H7 (cell line): Measurements from ENCODE around the gene KNDC1. TPM values are rescaled to one million over a fixed set of nuclear protein-coding genes. Genes with fewer than 3 reads are reported as not detected.

Source experiments
- DNase-seq: peaks from one replicate; pipeline ENCODE4 v3.0.0; 2012
- H3K27me3 ChIP-seq: 2 replicates; pipeline ENCODE4 v1.6.0; 2011; ENCODE audit warnings: mild to moderate bottlenecking, low read length; ENCODE audit not compliant: control insufficient read depth, insufficient read depth
- H3K36me3 ChIP-seq: replicated peaks from 2 replicates; pipeline ENCODE4 v1.5.1; 2011; ENCODE audit warnings: low read length; ENCODE audit not compliant: control insufficient read depth, insufficient read depth
- H3K4me3 ChIP-seq: 2 replicates; pipeline ENCODE4 v1.5.1; 2011; ENCODE audit warnings: low read depth, mild to moderate bottlenecking, control low read depth, low read length, moderate library complexity; ENCODE audit not compliant: insufficient read depth
- total RNA-seq: library from RNA; depleted of rRNA; stranded (reverse); fragments of >200 nt; shearing (Covaris generic); gene quantifications from 2 replicates; pipeline ENCODE4 v1.2.3, GENCODE V29; 2014

The KNDC1 gene
- total RNA-seq, 1 experiment from 2014 or later: 13.7 TPM

- no peaks in the 10 kb centered on the region; the same call in 1 of the 2 replicates for H3K36me3 ChIP-seq
- peak overlapping the region; percentile 62 for H3K4me3 ChIP-seq
- peaks cover 37% of the 10 kb centered on the region for H3K27me3 ChIP-seq
- DNase-seq: peak; percentile 89
Observed at GRCh38 chr10:133236401-133237240, 76.6 kb downstream of the KNDC1 start.

DNA sequence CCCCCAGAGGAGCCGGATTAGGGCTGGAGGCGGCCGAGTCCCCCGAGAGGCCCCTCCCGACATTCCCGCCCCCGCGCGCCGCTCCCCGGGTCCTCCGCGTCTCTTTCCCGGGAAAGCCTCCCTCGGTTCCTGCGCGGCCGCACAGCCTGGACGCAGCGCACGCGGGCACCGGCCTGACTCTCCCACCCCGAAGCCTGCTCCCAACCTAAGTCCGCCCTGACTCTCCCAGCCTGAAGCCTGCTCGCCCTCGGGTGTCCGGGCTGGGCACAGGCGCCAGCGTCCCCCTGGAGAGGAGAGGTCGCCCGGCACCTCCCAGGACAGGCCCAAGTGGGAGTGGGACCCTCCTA is 77.2 kb downstream of the KNDC1 start:
- peak overlapping the region; percentile 62 for H3K4me3 ChIP-seq
- peak; percentile 90 for DNase-seq
- H3K36me3 ChIP-seq: no peaks in the 10 kb centered on the region; the same call in 1 of the 2 replicates
- peaks cover 33% of the 10 kb centered on the region for H3K27me3 ChIP-seq

GRCh38 chr10:133237588-133238465 is 77.8 kb downstream of the KNDC1 start, which contains the start of gene VENTX:
TSS of gene VENTX (plus strand) at chr10:133237855. CDS start at chr10:133237915, 60 bp downstream.
- Histone ChIP-seq H3K27me3 (peaks cover 33% of the 10 kb centered on the region), H3K4me3 (peak within 1 kb of the TSS; percentile 62), H3K36me3 (no peaks in the 10 kb centered on the region; the same call in 1 of the 2 replicates)
- DNase-seq: peak; percentile 90

DNA sequence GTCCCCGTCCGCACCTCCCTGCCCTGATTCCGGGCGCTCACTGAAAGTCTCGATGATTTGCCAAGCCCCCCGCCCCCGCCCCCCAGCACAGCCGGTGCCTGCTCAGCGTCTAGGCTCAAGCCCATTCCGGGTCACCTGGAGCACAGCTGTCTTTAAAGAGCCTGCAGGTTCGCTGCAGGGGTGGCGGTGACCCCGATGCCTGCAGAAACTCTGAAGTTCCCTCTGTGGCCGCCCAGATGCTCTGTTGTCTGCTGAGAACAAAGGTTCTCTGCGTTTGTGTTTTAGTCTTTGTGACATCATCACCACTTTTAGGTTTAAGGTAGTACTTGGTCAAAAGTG is 78.4 kb downstream of the KNDC1 start:
- H3K36me3 ChIP-seq: no peaks in the 10 kb centered on the region; the same call in 1 of the 2 replicates
- H3K4me3 ChIP-seq: peak overlapping the region; percentile 62
- DNase-seq: no peak
- peaks cover 30% of the 10 kb centered on the region for H3K27me3 ChIP-seq

DNA sequence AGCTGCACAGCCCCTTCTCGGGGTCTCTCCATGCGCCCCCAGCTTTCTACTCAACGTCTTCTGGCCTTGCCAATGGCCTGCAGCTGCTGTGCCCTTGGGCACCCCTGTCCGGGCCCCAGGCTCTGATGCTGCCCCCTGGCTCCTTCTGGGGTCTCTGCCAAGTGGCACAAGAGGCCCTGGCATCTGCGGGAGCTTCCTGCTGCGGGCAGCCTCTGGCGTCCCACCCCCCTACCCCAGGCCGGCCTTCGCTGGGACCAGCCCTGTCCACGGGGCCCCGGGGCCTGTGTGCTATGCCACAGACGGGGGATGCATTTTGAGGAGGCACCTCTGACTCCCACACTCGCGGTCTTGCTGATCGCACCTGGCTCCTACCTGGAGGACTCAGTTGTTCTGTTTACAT is 80.0 kb downstream of the KNDC1 start:
- Histone ChIP-seq H3K36me3 (no peaks in the 10 kb centered on the region; the same call in 1 of the 2 replicates), H3K4me3 (no peak overlapping the region), H3K27me3 (peaks cover 29% of the 10 kb centered on the region)
- no peak for DNase-seq

- no peak for DNase-seq
Observed at GRCh38 chr10:133241501-133242205, 81.6 kb downstream of the KNDC1 start.

GRCh38 chr10:133242611-133243356 is 82.8 kb downstream of the KNDC1 start:
- no peak for DNase-seq
- no peaks in the 10 kb centered on the region; the same call in 1 of the 2 replicates for H3K36me3 ChIP-seq
- no peak overlapping the region for H3K4me3 ChIP-seq
- H3K27me3 ChIP-seq: peaks cover 4% of the 10 kb centered on the region; the same call in 1 of the 2 replicates

More at GRCh38 chr10:133241501-133242205, 81.6 kb downstream of the KNDC1 start:
- Histone ChIP-seq H3K36me3 (no peaks in the 10 kb centered on the region; the same call in 1 of the 2 replicates), H3K27me3 (peaks cover 13% of the 10 kb centered on the region), H3K4me3 (no peak overlapping the region)

DNA sequence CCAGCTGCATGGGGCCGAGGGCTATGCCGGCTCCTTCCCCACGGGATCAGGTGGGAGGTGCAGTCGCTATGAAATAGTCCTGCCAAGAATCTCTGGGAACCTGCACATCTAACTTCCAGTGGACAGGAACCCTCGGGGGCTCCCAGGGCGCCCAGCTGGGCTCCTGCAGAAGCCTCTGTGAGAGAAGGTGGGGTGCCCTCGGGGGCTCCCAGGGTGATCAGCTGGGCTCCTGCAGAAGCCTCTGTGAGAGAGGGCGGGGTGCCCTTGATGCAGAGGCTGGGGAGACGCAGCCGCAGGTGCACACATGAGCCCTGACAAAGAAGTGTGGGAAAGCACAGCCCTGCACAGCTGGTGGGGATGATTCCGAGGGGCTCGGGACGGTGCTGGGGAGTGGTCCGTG is 83.6 kb downstream of the KNDC1 start:
- DNase-seq: no peak
- H3K36me3 ChIP-seq: no peaks in the 10 kb centered on the region; the same call in 1 of the 2 replicates
- peaks cover 2% of the 10 kb centered on the region; the same call in 1 of the 2 replicates for H3K27me3 ChIP-seq
- H3K4me3 ChIP-seq: no peak overlapping the region

DNA sequence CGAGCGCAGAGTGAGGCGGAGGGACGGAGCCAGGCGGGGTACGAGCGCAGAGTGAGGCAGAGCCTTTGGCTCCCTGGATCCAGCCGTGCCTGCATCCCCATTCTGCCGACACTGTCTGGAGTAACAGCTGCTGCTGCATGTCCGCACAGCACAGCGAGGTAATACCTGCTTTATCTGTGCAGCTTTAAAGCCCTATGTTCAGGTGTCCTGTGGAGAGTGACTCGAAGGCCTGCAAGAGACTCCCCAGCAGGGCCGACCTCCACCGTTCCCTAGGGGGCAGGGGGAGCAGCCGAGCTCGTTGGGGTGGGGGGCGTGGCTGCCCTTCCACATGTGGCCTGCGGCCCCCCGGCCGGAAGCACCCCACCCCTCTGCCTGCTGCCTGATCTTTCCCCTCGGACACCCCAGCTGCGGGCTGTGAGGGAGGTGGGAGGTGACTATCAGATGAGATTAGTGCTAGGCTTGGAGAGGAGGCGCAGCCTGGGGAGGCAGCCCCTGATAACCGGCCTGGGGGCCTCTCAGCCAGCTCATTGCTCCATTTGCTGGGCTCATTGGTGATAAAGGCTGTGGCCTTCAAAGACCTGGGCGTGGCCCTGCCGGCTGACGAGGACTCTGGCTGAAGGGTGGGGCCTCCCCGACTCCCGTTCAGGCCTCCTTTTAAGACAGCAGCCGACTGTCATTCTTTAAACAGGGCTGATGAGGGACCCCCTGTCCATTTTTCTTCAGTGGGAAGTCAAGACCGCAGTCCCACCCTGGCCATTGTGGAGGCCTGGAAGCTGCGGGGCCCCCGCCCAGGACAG is 85.6 kb downstream of the KNDC1 start:
- Histone ChIP-seq H3K27me3 (no peaks in the 10 kb centered on the region), H3K36me3 (no peaks in the 10 kb centered on the region; the same call in 1 of the 2 replicates), H3K4me3 (no peak overlapping the region)
- no peak for DNase-seq

DNA sequence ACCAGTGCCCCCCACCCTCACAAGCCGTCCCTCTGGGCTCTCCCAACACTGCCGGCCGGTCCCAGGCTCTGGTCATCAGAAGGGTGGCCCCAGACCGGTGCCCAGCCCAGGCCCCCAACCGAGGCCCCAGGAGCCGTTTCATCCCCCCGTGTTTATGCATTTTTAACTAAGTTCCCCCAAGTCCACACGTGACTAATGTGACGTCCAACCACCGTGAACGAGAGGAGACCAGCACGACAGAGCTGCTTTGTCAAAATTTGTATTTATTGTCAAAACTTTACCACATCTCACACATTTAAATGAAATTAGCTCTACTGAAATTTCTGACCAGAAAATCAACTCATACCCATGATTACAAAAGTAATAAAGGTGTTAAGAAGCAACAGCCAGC is 86.2 kb downstream of the KNDC1 start:
- no peaks in the 10 kb centered on the region; the same call in 1 of the 2 replicates for H3K36me3 ChIP-seq
- H3K27me3 ChIP-seq: no peaks in the 10 kb centered on the region
- DNase-seq: no peak
- no peak overlapping the region for H3K4me3 ChIP-seq

DNA sequence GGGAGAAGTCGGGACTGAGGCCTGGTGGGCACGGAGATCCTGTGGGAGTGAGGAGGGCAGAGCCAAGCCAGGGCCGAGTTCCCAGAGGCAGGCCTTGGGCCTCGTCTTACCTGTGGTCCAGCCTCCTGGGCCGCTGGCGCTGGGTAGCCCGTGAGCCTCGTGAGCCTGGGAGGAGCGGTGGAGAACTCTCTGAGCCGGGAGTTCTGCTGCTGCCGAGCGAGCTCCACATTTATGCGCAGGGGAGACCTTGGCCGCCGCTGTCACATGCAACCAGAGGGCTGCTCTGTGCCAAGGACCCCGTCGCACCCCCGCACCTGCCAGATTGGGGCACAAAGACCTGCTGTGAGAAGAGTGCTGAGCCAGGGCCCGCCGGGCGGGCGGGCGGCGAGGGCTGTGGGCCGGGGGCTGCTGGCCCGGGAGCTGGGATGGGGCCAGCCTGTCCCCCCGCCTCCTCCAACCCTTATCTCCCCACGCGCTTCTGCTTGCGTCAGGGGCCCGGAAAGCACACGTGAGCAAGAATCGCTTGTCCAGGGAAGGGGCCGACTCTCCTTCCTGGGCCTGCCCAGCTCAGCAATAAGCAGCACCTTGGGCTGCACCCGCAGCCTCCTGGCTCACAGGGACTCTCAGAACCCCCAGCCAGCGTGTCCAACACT is 87.8 kb downstream of the KNDC1 start:
- H3K4me3 ChIP-seq: no peak overlapping the region
- no peaks in the 10 kb centered on the region for H3K27me3 ChIP-seq
- H3K36me3 ChIP-seq: no peaks in the 10 kb centered on the region
- DNase-seq: peak; percentile 82

- Histone ChIP-seq H3K4me3 (no peak overlapping the region), H3K27me3 (no peaks in the 10 kb centered on the region), H3K36me3 (no peaks in the 10 kb centered on the region)
- no peak for DNase-seq
Observed at GRCh38 chr10:133248334-133248715, 88.3 kb downstream of the KNDC1 start.
